ENCODE data around the gene PRKCA.

Gene PRKCA

DNA sequence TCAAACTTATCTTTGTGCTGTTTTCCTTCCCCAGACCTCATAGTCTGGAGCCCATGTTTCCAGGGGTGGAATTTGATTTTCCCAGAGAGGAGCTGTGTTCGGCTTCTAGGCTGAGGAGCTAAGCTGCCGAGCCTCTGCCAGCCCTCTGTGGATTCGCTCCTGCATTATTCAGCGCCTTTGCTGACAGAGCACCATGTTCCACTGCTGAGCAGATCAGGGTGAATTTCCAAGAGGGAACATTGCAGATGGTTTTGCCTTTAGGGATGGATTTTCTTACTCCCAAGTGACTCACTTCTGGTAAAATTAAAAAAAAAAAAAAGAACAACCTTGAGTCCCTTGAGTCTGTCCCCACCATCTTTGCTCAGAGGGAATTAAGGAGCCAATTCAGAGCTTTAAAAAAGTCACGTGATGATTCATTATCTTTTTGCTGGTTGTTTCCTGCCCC, 229.5 kb downstream of the PRKCA start:
- no peak for DNase-seq

DNA sequence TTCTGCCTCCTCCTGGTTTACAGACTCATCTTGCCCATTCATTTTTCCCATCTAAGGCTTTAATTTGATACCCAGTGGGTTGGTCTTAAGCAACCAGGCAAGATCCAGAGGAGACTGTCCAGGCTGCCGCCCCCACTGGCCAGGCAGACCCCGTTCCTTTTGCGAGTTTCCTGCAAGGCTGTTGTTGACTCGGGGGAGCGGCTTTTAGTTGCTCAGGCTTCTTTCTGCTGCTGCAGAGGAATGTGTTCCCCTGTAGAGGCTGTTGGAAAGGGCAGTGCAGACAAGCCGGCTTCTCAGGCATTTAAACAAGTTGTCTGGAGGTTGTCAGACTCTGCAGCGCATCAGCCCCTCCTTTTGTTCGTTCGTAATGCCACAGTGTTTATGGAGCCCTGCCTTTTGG, 231.2 kb downstream of the PRKCA start:
- DNase-seq: no peak

DNA sequence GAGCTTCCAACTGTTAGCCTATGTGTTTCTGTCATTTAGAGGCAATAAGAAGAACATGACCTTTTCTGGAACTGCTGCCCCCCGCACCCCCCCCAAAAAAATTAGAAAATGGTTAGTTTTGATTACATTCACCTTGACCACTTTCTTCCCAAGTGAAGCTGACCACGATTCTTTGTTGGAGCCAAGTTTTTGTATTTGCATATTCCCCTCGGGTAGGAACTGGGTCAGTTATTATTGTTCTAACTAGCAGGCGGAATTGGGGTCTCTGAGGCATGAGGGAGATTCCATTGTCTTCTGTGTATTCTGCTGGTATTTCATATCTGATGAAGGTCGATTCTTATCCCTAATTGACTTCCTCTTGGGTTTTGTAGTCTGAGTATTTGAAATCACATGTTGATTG, 231.6 kb downstream of the PRKCA start:
- no peak for DNase-seq

DNA sequence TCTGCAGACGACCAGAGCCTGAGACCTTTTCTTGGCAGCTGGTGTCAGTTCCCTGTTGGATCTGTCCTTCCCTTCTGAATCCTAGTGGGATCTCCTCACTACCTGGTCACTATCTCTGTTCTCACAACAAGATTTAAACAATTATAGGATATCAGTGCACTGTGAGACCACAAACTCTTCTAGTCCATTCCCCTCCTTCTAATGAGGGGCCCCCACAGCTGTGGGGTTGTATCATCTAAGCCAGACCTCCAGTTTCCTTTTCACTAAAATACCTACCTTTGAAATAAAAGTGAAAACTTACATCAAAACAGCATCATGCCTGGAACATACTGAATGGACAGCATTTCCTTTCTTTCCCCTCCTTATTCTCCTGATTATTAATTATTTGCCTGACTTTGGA, 233.2 kb downstream of the PRKCA start:
- no peak for DNase-seq

DNA sequence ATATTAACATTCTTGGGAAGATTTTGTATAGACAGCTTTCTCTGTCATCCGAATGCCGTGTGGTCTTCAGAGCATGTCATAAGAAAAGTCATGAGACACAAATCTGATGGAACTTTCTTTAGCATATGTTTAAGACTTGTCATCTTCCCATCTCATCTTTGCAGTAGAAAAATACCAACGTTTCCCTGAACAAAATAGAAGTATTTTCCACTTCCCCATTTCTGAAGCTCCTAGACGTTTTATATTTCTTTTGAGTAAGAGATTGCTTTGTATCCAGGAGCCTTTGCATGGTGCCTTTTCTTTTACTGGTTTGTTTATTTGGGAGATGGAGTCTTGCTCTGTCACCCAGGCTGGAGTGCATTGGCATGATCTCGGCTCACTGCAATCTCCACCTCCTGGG, 235.1 kb downstream of the PRKCA start:
- no peak for DNase-seq

DNA sequence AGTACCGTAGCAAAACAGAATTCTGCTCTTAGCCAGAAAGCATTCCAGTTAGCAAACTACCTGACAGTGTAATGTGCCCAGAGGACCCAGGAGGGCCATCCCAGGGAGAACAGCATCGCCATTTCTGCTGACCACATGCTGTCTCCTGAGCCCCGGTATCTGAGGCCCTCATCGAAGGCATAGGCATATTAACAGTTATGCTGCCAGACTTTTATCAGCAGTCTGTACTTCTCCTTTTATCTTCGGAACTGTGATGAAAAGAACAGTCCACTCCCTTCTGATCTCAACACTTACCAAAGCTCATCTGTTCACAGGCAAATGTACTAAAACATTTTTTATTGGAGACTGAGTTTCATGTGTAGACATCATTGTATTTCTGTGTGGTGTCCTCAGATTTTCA, 236.4 kb downstream of the PRKCA start:
- no peak for DNase-seq

DNA sequence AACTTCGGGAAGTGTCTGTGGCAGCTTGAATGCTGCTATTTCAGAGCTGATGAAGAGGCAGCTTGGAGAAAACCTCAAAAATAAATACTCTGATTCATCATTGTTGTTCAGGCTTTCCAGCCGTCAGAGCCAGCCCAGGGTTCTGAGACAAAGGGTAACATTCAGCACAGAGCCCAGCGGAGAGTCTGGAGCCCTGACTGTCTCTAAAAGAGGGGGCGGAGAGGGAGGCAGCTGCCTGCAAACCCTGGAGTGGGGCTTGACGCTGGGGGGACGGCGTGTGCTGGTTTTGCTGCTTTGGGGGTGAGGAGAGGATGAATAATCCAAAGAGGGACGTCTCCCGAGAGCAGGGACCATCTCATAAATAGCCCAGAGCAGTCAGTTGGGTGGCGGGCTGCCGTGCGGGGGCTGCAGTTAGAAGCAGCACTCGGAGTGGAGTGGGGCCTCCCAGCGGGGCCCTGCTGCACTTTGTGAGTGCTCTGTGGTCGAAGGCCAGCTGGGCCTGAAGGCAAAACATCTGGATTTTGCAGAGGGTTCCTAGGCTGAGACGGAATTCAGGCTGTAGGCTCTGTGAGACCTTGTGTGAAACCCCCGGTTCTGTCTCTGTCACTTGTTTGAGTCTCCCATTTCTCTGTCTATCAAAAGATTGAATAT, 237.8 kb downstream of the PRKCA start:
- no peak for DNase-seq

DNA sequence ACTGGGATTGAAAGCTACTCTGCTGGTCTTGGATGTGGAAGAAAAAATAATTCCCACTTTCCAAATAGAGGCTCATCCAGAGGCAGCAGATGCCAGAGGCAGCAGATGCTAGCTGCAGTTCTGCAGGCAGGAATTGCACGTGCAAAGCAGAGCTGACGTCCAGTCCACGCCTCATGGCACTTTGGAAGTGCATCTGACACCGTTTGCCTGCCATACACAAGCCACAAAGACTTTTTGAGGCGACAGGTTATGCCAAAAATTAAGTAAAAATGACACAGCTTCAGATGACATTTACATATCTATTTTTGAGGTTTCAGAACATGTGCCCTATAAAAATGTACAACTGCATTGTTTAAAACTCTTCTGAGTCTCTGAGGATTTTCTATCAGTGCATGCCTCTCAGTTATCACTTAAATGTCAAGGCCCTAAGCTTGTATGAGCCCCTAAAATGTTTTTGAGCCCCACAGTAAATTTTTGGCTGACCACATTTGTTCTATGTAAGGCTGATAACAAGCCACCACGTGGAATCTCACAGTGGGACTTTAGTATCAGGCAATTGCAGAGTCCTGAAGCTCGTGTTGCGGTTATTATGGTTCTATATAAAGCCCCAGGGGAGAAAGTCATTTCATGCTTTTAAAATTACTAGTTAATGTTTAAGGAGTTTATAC, 239.2 kb downstream of the PRKCA start:
- DNase-seq: no peak

DNA sequence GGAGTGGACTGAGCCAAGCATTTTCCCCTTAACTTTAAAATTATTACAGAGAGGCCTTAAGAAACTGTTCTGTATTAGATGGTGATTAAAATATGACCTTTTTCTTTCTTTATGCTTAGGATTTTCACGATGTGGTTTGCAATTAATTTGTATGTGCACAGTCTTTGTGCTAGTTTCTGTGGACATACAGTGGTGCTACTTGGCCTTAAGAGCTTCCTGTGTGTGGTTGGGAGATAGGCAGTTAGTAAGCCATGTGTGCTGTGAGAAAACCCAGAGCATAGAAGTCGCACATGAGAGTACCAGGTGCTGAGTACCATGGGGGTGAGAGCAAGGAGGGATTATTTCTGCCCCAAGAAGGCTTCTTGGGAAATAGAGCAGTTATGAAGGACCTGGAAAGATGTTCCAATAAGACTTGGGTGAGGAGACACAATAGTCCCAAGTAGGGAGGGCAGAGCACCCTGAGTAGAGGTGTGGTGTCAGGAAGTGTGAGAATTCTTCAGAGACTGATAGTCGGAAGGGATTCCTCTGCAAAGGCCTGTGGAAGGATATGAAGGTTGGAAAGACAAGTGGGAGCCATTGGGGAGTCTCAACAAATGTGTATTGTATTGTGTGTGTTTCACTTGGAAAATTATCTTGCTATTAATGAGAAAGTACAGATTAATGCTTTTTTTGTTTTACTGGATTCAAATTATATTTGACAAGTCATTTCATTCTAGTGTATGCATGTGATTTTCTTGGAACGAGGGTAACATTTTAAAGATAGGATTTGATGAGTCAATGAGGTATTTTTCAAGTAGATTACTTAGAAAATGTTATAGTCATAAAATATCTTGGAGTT, 239.9 kb downstream of the PRKCA start:
- DNase-seq: no peak

DNA sequence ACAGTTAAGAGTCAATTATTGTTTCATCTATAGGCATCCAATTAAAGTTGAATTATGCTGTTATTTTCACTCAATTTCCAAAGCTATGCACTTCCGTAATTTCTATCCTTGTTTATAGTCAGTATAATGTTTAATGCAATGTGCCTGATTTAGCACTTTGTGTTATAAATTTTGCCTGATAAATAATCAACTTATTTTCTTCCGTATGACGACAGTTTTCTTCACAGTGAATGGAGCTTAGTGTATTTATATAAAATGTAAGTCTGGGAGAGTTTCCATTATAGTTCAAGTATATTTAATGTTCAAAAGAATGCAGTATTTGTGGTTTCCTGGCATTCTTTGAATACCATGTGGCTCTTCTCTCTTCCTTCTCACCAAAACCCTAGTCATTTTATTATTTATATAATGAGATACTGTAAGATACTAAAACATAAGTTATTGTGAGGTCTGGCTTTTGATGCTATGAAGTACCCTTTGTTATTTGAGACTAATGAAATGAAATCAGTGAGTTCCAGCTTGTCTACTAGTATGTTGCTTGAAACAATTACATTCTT, 240.6 kb downstream of the PRKCA start:
- DNase-seq: no peak

DNA sequence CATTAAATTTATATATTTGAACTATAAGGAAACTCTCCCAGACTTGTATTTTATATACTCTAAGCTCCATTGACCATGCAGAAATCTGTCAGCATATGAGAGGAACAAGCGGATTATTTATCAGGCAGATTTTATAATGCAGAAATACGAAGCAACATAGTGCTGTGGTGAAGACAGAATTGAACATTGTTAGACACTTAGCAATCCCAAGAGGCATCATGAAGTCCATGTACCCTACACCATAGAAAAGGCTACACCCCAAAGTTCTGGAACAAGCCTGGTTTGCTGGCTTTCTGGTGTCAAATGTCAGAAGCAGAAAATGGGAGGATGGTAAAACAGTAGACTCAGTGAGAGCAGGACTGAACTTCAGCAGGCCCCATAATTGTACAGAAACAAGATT, 241.1 kb downstream of the PRKCA start:
- no peak for DNase-seq

DNA sequence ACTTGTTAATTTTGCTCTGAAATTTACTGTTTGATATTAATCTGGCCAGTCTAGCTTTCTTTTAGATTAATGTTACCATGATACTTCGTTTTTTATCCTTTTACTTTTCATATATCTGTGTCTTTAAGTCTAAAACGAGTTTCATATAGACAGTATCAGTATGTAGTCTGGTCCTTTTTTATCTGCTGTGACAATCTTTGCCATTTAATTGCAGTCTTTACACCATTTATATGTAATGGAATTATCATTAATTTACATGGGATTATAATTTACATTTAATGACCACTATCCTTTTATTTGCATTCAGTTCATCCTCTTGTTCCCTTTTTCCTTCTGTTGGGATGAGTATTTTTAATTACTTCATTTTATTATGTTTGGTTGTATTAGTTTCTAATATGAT, 243.5 kb downstream of the PRKCA start:
- DNase-seq: no peak

DNA sequence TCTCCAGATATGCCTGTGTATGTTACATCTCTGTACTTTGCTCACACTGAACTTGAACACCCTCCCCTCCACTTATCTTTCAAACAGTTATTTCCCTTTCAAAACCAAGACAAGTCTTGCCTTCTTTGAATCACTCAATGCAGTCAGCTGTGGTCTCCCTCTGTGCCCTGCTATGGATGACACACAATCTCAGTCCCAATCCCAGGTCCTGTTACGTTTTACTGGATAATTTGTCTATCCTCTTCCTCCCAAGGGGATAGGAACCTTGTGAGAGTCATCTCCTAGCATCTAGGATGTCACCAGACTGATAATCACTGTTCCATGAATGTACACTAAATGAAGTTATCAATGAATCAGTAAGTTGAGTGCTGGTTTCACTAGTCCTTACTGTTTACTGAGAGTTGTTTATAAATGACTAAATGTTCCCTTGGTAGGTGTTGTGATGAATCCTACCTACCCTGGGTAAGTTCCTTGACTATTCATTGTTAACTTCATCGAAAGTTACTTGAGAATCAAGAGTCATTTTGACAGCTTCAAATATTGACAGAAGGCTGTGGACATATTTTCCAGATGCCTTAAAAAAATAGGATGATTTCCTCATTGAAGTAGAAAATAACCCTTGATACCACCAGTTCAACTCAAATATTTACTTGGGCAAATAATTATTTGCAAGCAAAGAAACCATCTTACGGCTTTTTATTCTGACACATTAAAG, 244.9 kb downstream of the PRKCA start:
- no peak for DNase-seq

DNA sequence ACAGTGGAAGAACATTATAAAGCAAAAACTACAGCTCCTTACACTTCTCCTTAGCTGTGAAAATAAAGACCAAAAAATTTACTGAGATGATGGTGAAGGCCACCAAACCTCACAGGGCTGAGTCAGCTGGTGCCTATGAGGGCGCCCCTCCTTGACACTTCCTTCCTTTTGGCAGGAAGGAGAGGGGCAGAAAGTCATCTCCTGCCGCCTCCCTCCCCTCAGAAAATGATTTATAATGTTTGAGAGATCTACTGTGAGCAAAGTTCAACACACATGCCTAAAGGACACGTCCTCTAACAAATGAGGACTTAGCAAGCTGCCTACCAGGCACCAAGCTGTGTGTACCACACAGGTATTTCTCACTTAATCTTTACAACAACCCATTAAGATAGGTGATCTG, 245.7 kb downstream of the PRKCA start:
- no peak for DNase-seq

DNA sequence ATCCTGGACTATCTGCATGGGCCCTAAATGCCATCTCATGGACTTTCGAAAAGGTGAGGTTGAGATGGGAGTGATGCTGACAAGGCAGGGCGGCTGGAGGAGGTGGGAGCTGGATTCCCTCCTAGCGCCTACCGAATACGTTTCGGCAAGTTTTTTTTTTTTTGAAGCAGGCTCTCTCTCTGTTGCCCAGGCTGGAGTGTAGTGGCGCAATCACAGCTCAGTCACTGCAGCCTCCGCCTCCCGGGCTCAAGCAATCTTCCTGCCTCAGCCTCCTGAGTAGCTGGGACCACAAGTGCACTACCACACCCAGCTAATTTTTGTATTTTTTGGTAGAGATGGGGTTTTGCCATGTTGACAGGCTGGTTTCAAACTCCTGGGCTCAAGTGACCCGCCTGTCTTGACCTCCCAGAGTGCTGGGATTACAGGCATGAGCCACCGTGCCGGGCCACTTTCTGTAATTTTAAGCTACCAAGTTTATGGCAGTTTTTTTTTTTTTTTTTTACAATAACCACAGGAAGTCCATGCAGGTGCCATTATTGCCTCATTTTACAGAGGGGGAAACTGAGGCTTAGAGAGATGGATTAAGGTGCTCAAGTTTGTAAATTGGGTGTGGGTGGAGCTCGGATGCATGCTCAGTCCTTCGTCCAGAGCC, 246.4 kb downstream of the PRKCA start:
- DNase-seq: no peak

DNA sequence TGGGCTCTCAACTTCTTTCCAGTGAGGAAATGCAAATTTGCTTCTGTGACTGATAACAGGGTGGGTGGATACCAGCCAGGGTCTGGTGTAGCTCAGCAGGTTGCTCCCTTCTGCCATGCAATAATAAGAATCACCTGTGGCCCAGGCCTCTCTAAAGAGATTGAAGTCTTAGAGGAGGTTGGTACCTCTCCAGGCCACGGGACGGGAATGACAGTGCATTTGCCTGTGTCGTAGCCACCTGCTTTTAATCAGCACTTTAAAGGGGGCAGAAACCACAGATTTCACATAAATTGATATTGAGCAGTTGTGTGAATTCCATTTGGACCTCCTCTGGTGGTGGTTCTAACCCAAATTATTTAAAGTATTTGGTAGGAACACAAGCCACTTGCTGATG, 246.9 kb downstream of the PRKCA start:
- DNase-seq: no peak

DNA sequence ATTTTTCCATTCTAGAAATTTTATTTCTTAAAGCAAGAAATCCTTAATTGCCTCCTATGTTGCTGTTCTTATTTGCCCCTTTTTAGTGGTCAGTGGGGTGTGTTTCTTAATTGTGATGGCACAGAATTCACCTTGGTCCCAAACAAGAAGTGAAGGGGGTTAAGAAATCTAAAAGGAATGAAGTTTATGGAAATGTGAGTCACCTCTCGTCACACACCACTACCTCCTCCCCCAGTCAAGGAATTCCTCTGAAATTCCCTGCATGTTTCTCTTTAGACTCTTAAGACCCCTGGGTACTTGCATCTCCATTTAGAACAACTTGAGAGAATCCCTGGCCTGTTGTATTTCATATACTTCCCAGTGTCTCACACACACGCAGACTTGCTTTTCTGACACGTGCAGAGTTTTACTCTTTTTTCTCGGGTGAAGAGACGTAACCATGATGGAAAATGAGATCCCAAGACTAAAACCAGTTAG, 247.4 kb downstream of the PRKCA start:
- no peak for DNase-seq

DNA sequence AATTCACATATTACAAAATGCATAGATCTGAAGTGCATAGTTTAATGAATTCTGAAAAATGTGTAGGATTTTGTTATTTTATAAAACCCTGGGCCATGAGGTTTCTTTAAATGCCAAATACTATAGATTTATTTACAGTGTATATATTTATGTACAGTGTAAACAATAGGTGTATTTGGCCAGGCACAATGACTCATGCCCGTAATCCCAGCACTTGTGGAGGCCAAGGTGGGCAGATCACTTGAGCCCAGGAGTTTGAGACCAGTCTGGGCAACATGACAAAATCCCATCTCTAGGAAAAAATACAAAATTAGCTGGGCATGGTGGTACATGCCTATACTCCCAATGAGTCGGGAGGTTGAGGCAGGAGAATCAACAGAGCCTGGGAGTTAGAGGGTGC, 249.4 kb downstream of the PRKCA start:
- DNase-seq: no peak

DNA sequence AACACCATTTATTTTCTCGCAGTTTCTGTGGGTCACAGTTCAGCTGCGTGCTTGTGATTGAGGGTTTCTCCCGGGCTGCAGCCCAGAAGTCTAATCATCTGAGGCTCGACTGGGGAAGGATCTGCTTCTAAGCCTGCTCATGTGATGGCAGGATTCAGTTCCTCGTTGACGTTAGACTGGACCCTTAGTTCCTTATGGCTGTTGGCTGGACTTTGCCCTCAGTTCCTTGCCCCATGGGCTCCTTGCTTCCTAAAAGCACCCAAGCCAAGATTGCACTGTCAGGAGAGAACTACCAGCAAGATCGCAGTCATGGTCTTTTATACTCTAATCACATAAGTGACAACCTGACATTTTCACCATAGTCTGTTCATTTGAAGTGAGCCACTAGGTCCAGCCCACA, 250.0 kb downstream of the PRKCA start:
- no peak for DNase-seq

DNA sequence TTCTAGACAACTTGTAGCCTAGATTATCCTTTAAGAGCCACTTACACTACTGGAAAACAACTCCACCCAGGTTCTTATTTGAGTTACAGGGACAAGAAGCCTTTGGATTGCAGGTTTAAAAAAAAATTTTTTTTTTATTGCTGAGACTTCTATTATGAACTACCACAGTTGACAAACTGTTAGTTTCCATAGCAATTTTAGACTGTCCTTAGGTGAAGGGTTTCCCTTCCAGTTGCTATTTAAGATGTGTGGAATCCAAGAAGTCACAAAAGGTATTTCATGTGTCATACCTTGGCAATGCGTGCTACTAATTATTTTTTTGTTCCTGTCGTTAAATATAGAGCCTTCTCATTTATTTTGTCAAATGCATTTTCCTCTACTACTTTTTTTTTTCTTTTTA, 253.2 kb downstream of the PRKCA start:
- no peak for DNase-seq

DNA sequence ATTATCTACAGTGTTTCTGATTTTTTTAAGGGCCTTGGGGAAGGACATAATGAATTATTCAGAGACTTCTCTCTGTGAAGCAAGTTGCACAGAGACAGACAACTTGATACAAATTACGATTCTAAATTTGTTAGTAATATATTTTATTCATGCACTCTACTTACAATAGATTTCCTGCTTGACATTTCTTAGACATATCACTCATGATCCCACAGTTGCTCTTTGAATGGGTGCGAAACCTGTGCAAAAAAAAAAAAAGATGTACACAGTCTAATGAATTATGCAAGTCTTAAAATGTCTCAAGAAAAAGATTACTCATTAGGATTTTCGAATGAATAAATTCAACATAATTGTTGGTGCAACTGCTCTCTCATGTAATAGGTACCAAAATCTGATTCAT, 254.8 kb downstream of the PRKCA start:
- DNase-seq: no peak

DNA sequence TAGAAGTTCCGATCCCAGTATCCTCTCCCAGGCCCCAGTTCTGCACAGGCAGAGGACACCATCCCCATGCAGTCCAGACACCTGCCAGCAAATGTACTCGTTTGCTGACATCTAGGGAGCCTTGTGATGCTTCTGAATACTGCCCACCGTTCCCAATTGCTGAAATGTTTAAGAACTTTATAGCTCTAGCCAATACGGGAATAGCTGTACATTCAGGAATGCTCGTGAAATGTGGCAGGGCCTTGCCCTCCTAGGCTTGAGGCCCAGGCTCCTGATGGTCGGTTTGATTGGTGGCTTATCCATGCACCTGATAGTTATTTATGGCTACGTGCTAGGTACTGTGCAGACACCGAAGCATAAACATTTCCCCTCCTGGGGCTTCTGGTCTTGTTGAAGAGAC, 255.5 kb downstream of the PRKCA start:
- DNase-seq: no peak

DNA sequence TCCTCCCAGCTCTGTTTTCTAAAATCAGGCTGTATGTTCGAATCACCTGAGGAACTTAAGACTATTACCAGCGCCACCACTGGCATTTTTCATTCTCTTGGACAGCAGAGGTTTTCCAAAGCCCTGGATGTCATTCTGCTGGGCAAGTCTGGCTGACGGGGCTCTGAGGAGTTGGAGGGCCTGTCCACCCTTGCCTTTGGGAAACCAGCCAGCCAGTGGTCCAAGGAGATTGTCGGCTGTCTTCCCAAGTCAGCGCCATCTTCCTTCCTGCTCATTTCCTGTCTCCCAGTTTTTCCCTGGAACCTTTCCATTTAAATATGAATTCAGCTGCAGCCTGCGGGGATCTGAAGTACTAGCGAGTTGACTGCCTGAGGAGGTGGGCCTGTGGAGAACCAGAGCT, 258.3 kb downstream of the PRKCA start:
- no peak for DNase-seq

All from NCI-H146 (cell line).